Raji (cell line): ENCODE data around the gene CELF6.

Experiments used
- POLR2A ChIP-seq: IDR thresholded peaks from 2 replicates; pipeline ENCODE4 v1.6.1; 2011; ENCODE audit warnings: low read depth, low read length, control low read depth; ENCODE audit not compliant: insufficient read depth

CELF6 gene

DNA sequence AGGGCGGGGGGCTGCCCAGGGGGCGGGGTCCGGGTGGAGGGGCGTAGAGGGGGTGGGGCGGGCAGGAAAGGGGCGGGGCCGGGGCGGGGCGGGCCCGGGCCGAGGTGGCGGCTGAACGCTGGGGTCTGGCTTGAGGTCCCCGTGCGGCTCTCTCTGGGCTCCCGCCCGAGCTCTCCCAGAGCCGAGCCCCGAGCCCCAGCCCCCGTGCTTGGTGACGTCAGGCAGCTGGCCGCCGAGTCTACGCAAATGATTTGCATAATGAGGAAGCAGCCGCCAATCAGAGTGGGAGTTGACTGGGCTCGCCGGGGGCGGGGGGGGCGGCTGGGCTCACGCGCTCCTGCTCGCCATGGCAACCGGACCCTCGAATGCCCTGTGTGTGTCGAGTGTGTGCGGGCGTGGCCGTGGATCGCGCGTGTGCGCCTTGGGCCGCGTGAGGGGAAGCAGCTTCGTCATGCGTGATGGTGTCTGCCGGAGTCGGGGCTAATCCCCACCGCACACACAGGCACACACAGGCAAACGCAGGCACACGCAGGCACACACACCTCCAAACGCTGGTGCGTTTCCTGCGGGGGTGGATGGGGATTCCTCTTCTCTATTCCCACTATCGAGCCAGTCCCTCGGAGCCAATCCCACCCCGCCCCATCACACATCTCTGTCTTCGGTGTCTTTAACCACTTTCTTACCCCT lies at the start of gene CELF6:
Gene CELF6 (minus strand): TSS at position 173 of the 687 bp plus-strand sequence. CDS start 283 bp downstream, outside the sequence.
- no peak for TF ChIP-seq POLR2A

DNA sequence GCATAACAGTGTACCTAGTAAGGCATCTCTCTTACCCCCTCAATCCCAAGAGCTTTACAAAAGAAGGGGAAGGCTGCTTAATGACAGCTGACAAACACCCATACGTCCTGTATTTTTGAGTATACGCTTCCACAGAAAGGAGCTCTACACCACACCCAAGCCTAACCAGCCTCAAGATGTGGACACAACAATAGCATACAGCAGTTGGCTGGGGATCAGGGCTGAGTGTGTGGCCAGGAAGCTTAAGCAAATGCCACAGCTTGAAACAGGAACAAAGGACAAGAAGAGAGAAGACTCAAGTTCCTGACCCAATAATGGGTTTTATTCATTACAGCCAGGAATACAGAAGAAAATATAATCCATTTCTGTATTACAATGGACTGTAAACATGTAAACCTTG lies 48.9 kb upstream of the CELF6 start:
- no peak for TF ChIP-seq POLR2A

DNA sequence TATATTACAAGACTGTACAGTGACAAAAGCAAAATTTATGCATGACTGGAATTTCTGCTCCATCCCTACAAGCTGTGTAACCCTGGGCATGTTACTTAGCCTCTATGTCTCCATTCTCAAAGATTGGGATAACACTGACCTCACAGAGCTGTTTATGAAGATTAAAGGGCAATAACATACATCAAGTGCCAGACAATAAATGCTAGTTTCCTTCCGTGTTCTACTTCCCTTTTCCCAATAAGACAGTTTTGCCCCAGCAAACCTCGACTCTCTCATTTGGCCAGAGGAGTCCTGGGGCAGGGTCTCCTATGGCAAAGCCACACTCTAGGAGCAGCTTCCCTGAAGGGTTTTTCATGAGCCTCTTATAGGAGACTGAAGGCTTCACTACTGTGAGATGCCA lies 48.4 kb upstream of the CELF6 start:
- no peak for TF ChIP-seq POLR2A

DNA sequence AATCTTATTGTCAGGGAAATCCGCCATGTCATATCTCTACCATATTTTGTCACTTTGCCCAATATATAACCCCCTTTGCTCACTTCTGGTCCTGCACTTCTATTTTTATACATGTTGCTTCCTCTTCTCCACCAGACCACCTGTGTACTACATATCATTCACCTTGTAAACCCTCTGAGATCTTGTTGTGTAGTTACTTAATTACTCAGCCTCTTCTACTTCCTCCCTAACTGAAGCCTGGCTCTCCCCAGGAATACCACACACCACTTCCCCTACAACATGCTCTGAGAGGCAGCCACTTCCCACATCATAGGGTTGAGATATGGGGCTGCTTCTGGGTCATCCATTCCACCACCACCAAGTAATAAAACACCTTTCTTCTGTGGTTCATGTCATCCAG lies 45.9 kb upstream of the CELF6 start:
- TF ChIP-seq POLR2A: no peak

DNA sequence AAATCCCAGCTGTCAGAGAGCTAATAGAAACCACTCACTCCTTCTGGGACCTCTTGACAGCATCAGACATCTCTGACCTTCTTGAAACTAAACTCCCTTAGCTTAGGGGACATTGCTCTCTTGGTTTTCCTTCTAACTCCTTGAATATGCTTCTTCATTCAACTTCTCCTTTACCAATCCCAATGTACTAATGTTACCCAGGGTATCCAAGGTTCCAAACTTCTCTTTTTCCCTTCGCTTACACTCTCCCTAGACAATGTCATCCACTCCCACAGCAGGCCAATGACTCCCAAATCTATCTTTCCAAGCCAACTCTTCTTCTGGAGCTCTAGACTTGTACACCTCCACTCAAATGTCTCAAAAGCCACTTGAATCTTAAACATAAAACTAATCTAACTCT lies 41.2 kb upstream of the CELF6 start:
- TF ChIP-seq POLR2A: no peak

DNA sequence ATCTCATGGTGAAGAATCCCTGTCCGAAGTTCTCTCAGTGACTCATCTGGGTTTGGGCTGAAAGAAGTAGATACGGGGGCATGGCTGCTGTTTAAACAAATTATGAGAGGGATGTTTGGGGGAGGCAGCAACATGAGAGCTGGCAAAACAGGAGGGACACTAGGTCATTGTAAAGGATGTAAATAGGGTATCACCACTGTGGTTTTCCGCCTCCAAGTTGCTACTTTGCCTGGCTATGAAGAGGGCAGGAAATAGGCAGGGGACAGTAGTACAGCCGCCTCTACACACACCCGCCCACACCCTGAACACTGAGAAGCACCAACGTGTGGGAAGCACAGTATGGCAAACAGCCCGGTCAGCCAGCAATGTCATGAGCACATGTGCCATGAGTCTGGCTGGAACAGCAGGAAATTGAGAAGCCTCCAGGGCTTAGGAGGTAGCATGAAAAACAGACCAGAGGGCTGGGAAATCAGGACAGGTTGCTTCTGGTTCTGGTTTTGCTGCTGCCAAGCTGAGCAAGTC lies 38.8 kb upstream of the CELF6 start:
- TF ChIP-seq POLR2A: no peak

DNA sequence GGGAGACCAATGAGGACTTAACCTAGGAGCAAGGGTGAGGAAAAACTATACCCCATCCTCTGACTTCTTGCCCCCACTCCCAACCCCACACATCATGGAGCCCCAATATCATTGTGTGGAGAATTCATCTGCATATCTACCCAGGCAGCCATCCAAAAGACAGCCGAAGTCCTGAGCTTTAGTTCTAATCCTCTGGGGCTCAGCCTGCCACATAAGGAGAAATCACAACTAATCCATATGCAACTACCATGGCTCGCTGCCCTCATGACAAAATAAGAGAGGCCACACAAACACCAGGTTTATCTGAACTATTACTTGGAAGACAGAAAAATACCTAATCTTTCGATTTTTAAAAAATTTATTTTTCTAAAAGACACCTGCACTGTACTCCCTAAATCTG lies 38.2 kb upstream of the CELF6 start:
- TF ChIP-seq POLR2A: no peak

DNA sequence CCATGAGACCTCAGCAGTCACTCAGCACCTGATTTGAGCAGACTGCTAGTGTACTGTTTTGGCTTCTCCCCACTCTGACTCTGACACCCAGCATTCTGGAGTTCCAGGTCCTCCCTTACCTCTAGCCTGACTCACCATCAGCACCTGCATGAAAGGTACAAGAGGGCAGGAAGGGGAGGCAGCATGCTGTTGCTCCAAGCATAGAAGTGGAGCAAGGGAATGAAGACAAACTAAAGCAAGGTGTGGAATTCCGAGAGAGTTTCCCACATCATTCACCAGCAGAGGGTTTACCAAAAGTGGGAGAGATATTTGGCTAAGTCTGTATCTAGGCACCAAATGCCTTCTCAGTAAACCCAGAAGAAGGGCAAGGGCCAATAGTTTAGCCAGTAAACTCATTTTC lies 34.5 kb upstream of the CELF6 start:
- TF ChIP-seq POLR2A: no peak

DNA sequence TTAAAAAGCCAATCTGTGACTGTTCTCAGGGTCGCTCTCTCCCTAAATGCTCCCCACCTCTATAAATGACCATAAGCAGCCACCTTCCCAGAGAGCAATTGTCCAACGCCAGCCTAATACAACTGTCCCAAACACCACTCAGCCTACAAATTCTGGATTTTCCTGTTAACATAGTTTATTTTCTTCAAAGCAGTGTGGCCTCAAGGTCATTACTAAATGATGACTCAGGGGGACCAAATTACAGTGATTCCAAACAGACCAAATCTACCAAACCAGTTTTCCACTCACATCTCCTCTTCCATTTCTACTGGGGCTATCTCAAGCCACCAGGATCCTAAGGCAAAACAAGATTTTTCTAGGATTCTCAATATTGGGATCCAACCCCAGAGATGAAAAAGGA lies 33.3 kb upstream of the CELF6 start:
- no peak for TF ChIP-seq POLR2A

DNA sequence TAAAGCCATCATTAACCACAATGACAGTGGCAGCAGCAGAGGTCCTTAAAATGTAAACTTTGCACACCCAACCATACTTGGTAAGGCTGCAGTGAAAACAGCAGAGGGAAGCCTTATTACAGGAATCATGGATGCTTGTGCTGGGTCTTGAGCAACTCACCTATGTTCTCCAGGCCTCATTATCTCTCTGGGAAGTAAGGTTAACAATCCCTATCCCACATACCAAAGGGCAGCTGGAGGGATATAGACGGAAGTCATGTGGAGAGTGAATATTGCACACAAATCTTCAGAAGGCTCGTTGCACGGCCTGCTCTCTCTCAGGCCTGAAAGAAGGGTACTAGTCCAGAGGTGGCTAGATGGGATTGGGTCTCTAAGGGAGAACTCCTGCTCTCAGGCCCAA lies 25.8 kb upstream of the CELF6 start:
- no peak for TF ChIP-seq POLR2A

DNA sequence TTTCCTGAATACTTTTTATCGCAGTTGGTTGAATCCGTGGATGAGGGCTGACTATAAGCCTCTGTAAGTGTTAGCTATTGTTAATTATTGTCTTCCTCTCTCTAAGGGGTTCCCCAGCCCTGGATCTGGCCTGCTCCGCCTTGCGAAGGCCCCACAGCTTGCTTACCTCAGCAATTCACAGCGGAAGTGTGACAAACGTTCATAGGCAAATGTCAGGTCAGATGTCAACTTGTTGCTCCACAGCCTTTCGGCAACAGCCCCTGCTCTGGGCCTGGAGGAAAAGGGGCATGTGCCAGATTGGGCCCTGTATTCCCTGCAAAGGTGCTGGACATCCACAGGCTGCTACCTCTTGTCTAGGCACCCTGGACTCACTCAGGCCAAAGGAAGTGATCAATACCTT lies 25.3 kb upstream of the CELF6 start:
- no peak for TF ChIP-seq POLR2A

DNA sequence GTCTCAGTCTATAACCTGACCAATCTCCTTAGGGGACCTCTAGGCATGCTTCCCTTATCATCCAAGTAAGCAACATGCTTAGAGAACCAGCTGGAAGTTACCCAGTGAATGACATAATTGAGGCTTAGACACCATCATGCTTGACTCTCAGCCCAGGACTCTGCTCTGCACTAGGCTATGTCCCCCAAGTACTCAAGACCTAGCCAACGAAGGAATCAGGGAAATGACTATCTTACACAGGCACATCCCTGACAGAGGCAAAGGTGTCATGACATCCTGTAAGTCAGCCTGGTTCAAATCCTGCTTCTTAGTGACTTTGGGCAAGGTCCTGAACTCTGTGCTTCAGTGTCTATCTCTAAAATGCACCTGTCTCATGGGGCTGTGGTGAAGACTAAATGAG lies 24.6 kb upstream of the CELF6 start:
- no peak for TF ChIP-seq POLR2A

DNA sequence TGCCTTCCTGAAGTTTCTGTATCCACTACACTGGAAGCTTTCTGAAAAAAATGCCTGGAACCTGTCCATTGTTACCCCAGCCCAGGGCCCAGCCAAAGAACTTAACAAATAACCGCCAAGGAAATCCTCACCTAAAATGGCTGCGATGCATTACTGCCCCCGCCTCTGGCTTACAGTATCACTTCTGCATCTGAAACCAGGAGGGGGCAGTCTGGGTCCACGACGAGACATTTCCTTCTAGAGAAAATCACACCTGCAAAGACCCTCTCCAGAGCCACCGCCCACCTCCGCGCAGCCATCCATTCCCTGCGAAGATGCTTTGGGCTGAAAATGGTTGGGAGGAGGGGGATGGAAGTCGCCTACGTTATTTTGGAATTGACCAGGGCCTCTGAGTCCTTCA lies 22.4 kb upstream of the CELF6 start:
- TF ChIP-seq POLR2A: no peak

DNA sequence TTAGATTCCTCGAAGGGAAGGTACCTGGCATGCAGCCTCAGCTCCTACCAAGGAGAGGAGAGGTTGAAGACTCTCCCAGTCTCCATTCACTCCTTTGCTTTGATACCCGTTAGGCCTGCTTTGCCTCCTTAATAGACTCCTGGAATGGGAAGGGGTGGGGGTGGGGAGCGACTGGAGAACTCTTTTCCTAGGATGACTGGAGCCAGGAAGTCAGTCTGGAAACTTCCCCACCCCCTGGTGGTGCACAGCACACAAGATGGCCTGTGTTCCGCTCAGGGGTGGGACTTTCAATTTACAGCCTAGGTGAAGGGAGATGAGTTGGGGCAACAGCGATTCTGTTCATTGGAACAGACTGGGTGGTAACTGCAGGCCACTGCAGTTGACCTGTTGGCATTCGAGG lies 21.4 kb upstream of the CELF6 start:
- TF ChIP-seq POLR2A: no peak

DNA sequence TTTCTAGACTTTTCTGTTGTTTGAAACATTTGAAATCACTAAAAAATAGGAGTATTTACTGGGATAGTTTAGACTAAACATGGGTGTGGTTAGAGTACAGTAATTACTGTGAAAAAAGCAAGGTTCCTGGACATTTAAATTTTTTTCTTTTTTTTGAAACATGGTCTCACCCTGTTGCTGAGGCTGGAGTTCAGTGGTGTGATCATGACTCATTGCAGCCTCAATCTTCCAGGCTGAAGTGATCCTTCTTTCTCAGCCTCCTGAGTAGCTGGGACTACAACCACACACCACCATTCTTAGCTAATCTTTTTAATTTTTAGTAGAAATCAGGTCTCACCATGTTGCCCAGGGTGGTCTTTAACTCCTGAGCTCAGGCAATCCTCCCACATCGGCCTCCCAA lies 20.4 kb upstream of the CELF6 start:
- no peak for TF ChIP-seq POLR2A

DNA sequence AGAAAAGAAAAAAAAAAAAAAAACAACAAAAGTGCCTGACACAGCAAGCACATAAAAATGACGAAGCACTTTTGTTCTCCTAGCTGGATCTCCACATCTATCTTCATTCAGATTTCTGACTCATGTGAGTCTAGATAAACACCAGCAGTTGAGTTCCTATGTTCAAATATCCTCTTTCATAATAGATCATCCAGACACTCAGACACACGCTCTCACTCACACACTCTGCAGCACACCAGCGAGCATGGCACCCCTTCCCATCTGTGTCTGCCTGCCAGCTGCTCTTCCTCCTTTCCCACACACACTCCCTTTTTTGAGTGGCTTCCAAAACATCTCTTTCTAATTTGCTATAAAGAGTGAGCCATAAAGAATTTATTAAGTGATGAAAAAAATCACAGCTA lies 19.8 kb upstream of the CELF6 start:
- no peak for TF ChIP-seq POLR2A
